22Rv1 (cell line): Measurements from ENCODE around the gene CENPO.

ENCODE experiments used
- H3K27ac ChIP-seq: fragments of 450-650 bp; 2 replicates; pipeline ENCODE4 v1.5.1; 2017
- CTCF ChIP-seq: fragments of 450-650 bp; IDR thresholded peaks from 2 replicates; pipeline ENCODE4 v1.5.1; 2017; ENCODE audit warnings: mild to moderate bottlenecking
- ZFX ChIP-seq: fragments of 450-650 bp; IDR thresholded peaks from 2 replicates; pipeline ENCODE4 v1.6.1; 2017; ENCODE audit warnings: antibody characterized with exemption, borderline replicate concordance

Gene CENPO

GRCh38 chr2:24830786-24831185 is 37.6 kb downstream of the CENPO start:
- TF ChIP-seq CTCF: no peak
- TF ChIP-seq ZFX: no peak
- no peak overlapping the region for H3K27ac ChIP-seq

- no peak for TF ChIP-seq ZFX
- TF ChIP-seq CTCF: no peak
- H3K27ac ChIP-seq: no peak overlapping the region
These were observed 38.2 kb downstream of the CENPO start for GRCh38 chr2:24831221-24832072.

- no peak for TF ChIP-seq ZFX
- TF ChIP-seq CTCF: no peak
- H3K27ac ChIP-seq: no peak overlapping the region
These were observed 38.8 kb downstream of the CENPO start for GRCh38 chr2:24832073-24832461.

GRCh38 chr2:24832521-24832920 is 39.3 kb downstream of the CENPO start:
- H3K27ac ChIP-seq: no peak overlapping the region
- no peak for TF ChIP-seq CTCF
- no peak for TF ChIP-seq ZFX

GRCh38 chr2:24832931-24833701 is 39.9 kb downstream of the CENPO start:
- TF ChIP-seq CTCF (no peak), ZFX (no peak)
- no peak overlapping the region for H3K27ac ChIP-seq

- TF ChIP-seq CTCF (no peak), ZFX (no peak)
- no peak overlapping the region for H3K27ac ChIP-seq
These were observed 40.9 kb downstream of the CENPO start for GRCh38 chr2:24833821-24834732.
